Astrocyte of the spinal cord (primary cell): ENCODE measurements around the gene RFC4.

Experiments used
- DNase-seq: peaks from one replicate; pipeline ENCODE4 v3.0.0; 2011; ENCODE audit warnings: low read depth, low spot score
- H3K4me3 ChIP-seq: 2 replicates; pipeline ENCODE4 v1.5.1; 2011; ENCODE audit warnings: low read depth, mild to moderate bottlenecking, low read length, moderate library complexity
- CTCF ChIP-seq: IDR thresholded peaks from 2 replicates; pipeline ENCODE4 v1.5.1; 2012; ENCODE audit warnings: low read depth, mild to moderate bottlenecking, low read length, inconsistent platforms
- in situ Hi-C: cut with HindIII; loops from 2 replicates; pipeline ENCODE4 v1.10.0; 2017; ENCODE audit warnings: low sequenced_read_pairs

Gene RFC4

GRCh38 chr3:186832276-186832675, 26.0 kb upstream of the RFC4 start:
- in situ Hi-C loops: no loop called here
- no peak for TF ChIP-seq CTCF
- DNase-seq: no peak
- no peak overlapping the region for H3K4me3 ChIP-seq

DNA sequence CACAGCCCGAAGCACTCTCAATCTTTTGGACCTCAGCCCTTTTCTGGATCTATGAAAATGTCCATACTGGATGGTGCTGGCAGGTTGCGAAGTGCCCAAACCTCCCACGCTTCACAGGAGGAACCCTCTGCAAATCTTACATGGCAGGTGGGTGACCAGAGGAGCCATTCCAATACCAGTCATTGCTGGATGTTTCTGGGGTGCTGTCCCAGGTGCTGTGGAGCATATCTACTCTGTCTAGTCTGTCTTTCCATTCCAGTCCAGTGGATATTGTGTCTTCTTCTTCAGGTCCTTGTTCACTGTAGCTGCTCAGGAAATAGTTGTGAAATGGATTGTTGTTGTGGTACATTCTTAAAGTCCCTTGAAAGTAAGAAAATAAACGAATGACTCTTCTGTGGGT, 25.5 kb upstream of the RFC4 start:
- no peak for DNase-seq
- no peak overlapping the region for H3K4me3 ChIP-seq
- in situ Hi-C loops: no loop called here
- TF ChIP-seq CTCF: no peak

GRCh38 chr3:186828340-186828739, 22.1 kb upstream of the RFC4 start:
- in situ Hi-C loops: no loop called here
- no peak for TF ChIP-seq CTCF
- H3K4me3 ChIP-seq: no peak overlapping the region
- no peak for DNase-seq

DNA sequence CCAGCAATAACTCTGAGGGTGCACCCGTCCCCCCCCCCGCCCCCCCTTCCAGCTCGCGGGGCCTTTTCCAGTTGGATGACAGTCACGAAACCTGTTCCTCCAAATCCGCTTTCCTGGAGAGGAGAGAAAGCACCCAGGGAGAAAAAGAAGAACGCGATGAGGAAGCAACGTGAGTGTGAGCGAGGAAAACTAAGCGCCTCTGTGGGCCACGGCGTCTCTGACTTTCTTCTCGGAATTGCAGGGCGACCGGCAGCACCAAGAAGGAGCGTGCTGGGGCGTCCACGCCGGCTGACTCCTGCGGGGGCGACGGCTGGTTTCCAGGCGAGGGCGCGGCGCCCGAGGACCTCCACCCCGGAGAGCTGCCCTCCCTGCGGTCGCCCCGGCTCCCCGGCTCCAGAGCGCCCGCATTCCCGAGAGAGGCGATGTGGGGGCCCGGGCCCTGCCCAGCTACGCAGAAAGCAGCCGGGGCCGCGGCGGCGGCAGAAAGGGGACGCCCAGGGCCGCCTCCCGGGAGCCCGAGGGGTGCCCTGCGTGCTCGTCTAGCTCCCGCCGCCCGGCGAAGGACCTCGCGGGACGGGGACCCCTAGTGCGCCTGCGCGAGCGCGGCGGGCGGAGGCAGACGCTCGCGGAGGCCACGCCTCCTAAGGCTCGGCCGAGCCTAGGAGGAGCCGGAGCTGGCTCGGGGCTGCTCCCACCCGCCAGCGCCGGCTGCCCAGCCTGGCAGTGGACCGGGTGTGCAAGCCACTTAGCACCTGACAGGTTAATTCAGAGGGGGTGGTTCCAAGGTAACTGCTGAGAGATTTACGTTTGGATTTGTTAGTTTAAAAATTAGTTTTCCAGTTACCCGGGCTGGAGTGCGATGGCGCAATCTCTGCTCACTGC, 20.9 kb upstream of the RFC4 start:
- DNase-seq: peak; percentile 76
- H3K4me3 ChIP-seq: peak overlapping the region; percentile 48
- TF ChIP-seq CTCF: no peak
- in situ Hi-C loops: no loop called here

DNA sequence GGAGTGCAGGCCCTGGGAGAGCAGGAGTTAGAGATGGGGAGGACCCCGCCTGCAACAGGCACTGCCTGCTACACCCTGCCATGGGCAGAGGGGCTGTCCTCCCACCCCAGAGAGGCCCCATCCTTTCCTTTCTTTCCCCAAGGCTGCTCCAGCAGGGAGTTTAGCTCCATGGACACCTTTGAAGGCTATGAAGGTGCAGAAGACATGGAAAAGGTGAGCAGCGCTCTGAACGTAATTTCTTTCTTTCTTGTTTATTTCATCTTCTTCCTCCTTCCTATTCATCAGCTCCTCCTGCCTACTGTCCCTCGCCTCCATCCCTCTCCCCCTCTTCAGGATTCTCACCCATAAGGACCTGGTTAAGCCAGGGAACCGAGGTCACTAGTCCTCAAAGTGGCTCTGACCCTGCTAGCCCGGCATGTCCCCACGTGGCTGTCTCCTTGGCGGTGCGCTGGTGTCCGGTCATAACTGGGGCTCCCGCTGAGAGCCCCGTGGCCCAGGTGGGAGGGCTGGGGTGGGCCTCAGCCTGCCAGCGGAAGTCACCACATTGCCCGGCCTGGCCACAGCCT, 20.2 kb upstream of the RFC4 start:
- DNase-seq: no peak
- in situ Hi-C loops: no loop called here
- TF ChIP-seq CTCF: no peak
- peak overlapping the region; percentile 48 for H3K4me3 ChIP-seq

- in situ Hi-C loops: no loop called here
- DNase-seq: no peak
- no peak overlapping the region for H3K4me3 ChIP-seq
These were observed 19.7 kb upstream of the RFC4 start for GRCh38 chr3:186825872-186826409.

More at GRCh38 chr3:186825872-186826409, 19.7 kb upstream of the RFC4 start:
- TF ChIP-seq CTCF: no peak
